ENCODE measurements around the gene THSD4.

The THSD4 gene

GRCh38 chr15:71473751-71474150 lies 358.5 kb downstream of the THSD4 start:
- Histone ChIP-seq H3K4me1 (ENCODE audit: control insufficient read depth, low read length) (peaks cover 6% of the 10 kb centered on the region), H3K9me2 (replicated peaks; ENCODE audit: control insufficient read depth, low read length) (no peaks in the 10 kb centered on the region), H3K79me2 (ENCODE audit: control insufficient read depth, low read length) (no peaks in the 10 kb centered on the region), H3F3A (ENCODE audit: control insufficient read depth, insufficient read depth) (no peaks in the 10 kb centered on the region), H3K9me3 (ENCODE audit: control insufficient read depth, insufficient read depth, low read length) (no peaks in the 10 kb centered on the region), H3K27me3 (ENCODE audit: control insufficient read depth, low read length) (no peaks in the 10 kb centered on the region; the same call in 1 of the 2 replicates), H3K4me3 (ENCODE audit: low read length) (no peak overlapping the region), H3K4me2 (ENCODE audit: low read length) (no peak overlapping the region), H3K27ac (ENCODE audit: low read depth, low read length) (no peak overlapping the region), H4K20me1 (ENCODE audit: control insufficient read depth, insufficient read depth, low read depth, low read length) (no peaks in the 10 kb centered on the region), H3K36me3 (ENCODE audit: control insufficient read depth, low read length) (no peaks in the 10 kb centered on the region)
- no peak for TF ChIP-seq CTCF (IDR thresholded peaks at IDR 0.05; ENCODE audit: low read depth, low read length, poor library complexity, severe bottlenecking)
- TF ChIP-seq EZH2phosphoT487 (IDR thresholded peaks at IDR 0.05; ENCODE audit: borderline replicate concordance, low read length): no peak

GRCh38 chr15:71476823-71477222 lies 361.6 kb downstream of the THSD4 start:
- Histone ChIP-seq H3K9me3 (ENCODE audit: control insufficient read depth, insufficient read depth, low read length) (no peaks in the 10 kb centered on the region), H3F3A (ENCODE audit: control insufficient read depth, insufficient read depth) (no peaks in the 10 kb centered on the region), H4K20me1 (ENCODE audit: control insufficient read depth, insufficient read depth, low read depth, low read length) (no peaks in the 10 kb centered on the region), H3K27me3 (ENCODE audit: control insufficient read depth, low read length) (no peaks in the 10 kb centered on the region; the same call in 1 of the 2 replicates), H3K4me3 (ENCODE audit: low read length) (no peak overlapping the region), H3K9me2 (replicated peaks; ENCODE audit: control insufficient read depth, low read length) (no peaks in the 10 kb centered on the region), H3K79me2 (ENCODE audit: control insufficient read depth, low read length) (no peaks in the 10 kb centered on the region), H3K4me1 (ENCODE audit: control insufficient read depth, low read length) (peaks cover 6% of the 10 kb centered on the region), H3K27ac (ENCODE audit: low read depth, low read length) (no peak overlapping the region), H3K4me2 (ENCODE audit: low read length) (no peak overlapping the region), H3K36me3 (ENCODE audit: control insufficient read depth, low read length) (no peaks in the 10 kb centered on the region)
- TF ChIP-seq CTCF (IDR thresholded peaks at IDR 0.05; ENCODE audit: low read depth, low read length, poor library complexity, severe bottlenecking): no peak
- no peak for TF ChIP-seq EZH2phosphoT487 (IDR thresholded peaks at IDR 0.05; ENCODE audit: borderline replicate concordance, low read length)

- H3K4me2 ChIP-seq (ENCODE audit: low read length): no peak overlapping the region
- no peaks in the 10 kb centered on the region; the same call in 1 of the 2 replicates for H3K27me3 ChIP-seq (ENCODE audit: control insufficient read depth, low read length)
- no peaks in the 10 kb centered on the region for H3K79me2 ChIP-seq (ENCODE audit: control insufficient read depth, low read length)
- no peak overlapping the region for H3K27ac ChIP-seq (ENCODE audit: low read depth, low read length)
- no peak overlapping the region for H3K4me3 ChIP-seq (ENCODE audit: low read length)
- H3K9me3 ChIP-seq (ENCODE audit: control insufficient read depth, insufficient read depth, low read length): no peaks in the 10 kb centered on the region
- no peaks in the 10 kb centered on the region for H4K20me1 ChIP-seq (ENCODE audit: control insufficient read depth, insufficient read depth, low read depth, low read length)
- TF ChIP-seq EZH2phosphoT487 (IDR thresholded peaks at IDR 0.05; ENCODE audit: borderline replicate concordance, low read length) (no peak), CTCF (IDR thresholded peaks at IDR 0.05; ENCODE audit: low read depth, low read length, poor library complexity, severe bottlenecking) (no peak)
- peaks cover 6% of the 10 kb centered on the region for H3K4me1 ChIP-seq (ENCODE audit: control insufficient read depth, low read length)
- no peaks in the 10 kb centered on the region for H3F3A ChIP-seq (ENCODE audit: control insufficient read depth, insufficient read depth)
- H3K9me2 ChIP-seq (replicated peaks; ENCODE audit: control insufficient read depth, low read length): no peaks in the 10 kb centered on the region
- no peaks in the 10 kb centered on the region for H3K36me3 ChIP-seq (ENCODE audit: control insufficient read depth, low read length)
Measured at GRCh38 chr15:71480556-71480955, 365.3 kb downstream of the THSD4 start.
